HG02678 (cell line): ENCODE results near the gene TRAP1.

Experiments used
- ATAC-seq: cut with Tn5 transposase; IDR thresholded peaks from one replicate; pipeline ENCODE4 v1.9.1; 2021; ENCODE audit warnings: mild to moderate bottlenecking, moderate library complexity; ENCODE audit not compliant: unreplicated experiment

The TRAP1 gene

GRCh38 chr16:3717235-3718018 lies at the start of gene TRAP1:
TRAP1 (minus strand) TSS chr16:3717524; CDS start chr16:3717508, 16 bp downstream.
- ATAC-seq: peak; percentile 87

GRCh38 chr16:3766177-3766576 lies 48.9 kb upstream of the TRAP1 start:
- ATAC-seq: no peak

GRCh38 chr16:3764409-3764808 lies 47.1 kb upstream of the TRAP1 start:
- no peak for ATAC-seq

- ATAC-seq: no peak
These were observed 44.9 kb upstream of the TRAP1 start for GRCh38 chr16:3762107-3762750.

- no peak for ATAC-seq
These were observed 44.2 kb upstream of the TRAP1 start for GRCh38 chr16:3761375-3762106.

- ATAC-seq: no peak
These were observed 43.2 kb upstream of the TRAP1 start for GRCh38 chr16:3760518-3760917.

GRCh38 chr16:3759736-3760135 lies 42.4 kb upstream of the TRAP1 start:
- ATAC-seq: no peak

- no peak for ATAC-seq
These were observed 38.8 kb upstream of the TRAP1 start for GRCh38 chr16:3756113-3756512.

GRCh38 chr16:3755249-3755648 lies 37.9 kb upstream of the TRAP1 start:
- no peak for ATAC-seq

GRCh38 chr16:3754772-3755171 lies 37.4 kb upstream of the TRAP1 start:
- no peak for ATAC-seq

GRCh38 chr16:3754081-3754703 lies 36.9 kb upstream of the TRAP1 start:
- ATAC-seq: no peak

GRCh38 chr16:3752984-3753383 lies 35.7 kb upstream of the TRAP1 start:
- ATAC-seq: no peak

- no peak for ATAC-seq
These were observed 34.6 kb upstream of the TRAP1 start for GRCh38 chr16:3751878-3752277.

- no peak for ATAC-seq
These were observed 31.0 kb upstream of the TRAP1 start for GRCh38 chr16:3748307-3748706.

- ATAC-seq: no peak
These were observed 28.5 kb upstream of the TRAP1 start for GRCh38 chr16:3745751-3746355.

GRCh38 chr16:3744018-3744417 lies 26.7 kb upstream of the TRAP1 start:
- ATAC-seq: no peak

GRCh38 chr16:3740934-3741333 lies 23.6 kb upstream of the TRAP1 start:
- no peak for ATAC-seq

GRCh38 chr16:3740186-3740585 lies 22.9 kb upstream of the TRAP1 start:
- ATAC-seq: no peak

- ATAC-seq: no peak
These were observed 22.3 kb upstream of the TRAP1 start for GRCh38 chr16:3739636-3740035.

GRCh38 chr16:3738541-3738940 lies 21.2 kb upstream of the TRAP1 start:
- ATAC-seq: no peak

- ATAC-seq: no peak
These were observed 20.8 kb upstream of the TRAP1 start for GRCh38 chr16:3738128-3738527.
